K562 (cell line): Measurements from ENCODE around the gene TMSB10. TPM values are rescaled to one million over a fixed set of nuclear protein-coding genes. Genes with fewer than 3 reads are reported as not detected.

Experiments
- ADNP ChIP-seq: fragments of 200-800 bp; sonication (Bioruptor generic); IDR thresholded peaks from 2 replicates; pipeline ENCODE4 v1.6.1; 2016; ENCODE audit warnings: missing genetic modification characterization, missing compliant biosample characterization
- CBX1 ChIP-seq: sonication (generic); IDR thresholded peaks from 2 replicates; pipeline ENCODE4 v1.6.1; 2016; ENCODE audit warnings: antibody characterized with exemption, low read depth, mild to moderate bottlenecking
- GTF3C2 ChIP-seq: IDR thresholded peaks from 3 replicates; pipeline ENCODE4 v1.6.1; 2011; ENCODE audit warnings: borderline replicate concordance, mild to moderate bottlenecking, moderate library complexity; ENCODE audit not compliant: insufficient read length; ENCODE audit errors: extremely low read depth
- HMG20B ChIP-seq: fragments of 250-450 bp; sonication (Bioruptor Pico); IDR thresholded peaks from 2 replicates; pipeline ENCODE4 v1.5.0; 2021; ENCODE audit warnings: mild to moderate bottlenecking
- KLF10 ChIP-seq: fragments of 250-450 bp; sonication (Bioruptor Pico); IDR thresholded peaks from 2 replicates; pipeline ENCODE4 v1.6.1; 2021; ENCODE audit warnings: matching md5 sums
- MAX ChIP-seq: sonication (generic); formaldehyde crosslinking; IDR thresholded peaks from 2 replicates; pipeline ENCODE4 v1.9.0; 2022; ENCODE audit warnings: mild to moderate bottlenecking, missing genetic modification reagents
- MCM2 ChIP-seq: fragments of 450-650 bp; IDR thresholded peaks from 2 replicates; pipeline ENCODE4 v1.6.1; 2017; ENCODE audit warnings: low read depth, mild to moderate bottlenecking
- MTA3 ChIP-seq: fragments of 450-650 bp; formaldehyde crosslinking; IDR thresholded peaks from 2 replicates; pipeline ENCODE4 v1.6.1; 2017; ENCODE audit warnings: mild to moderate bottlenecking, borderline replicate concordance
- NR2C1 ChIP-seq, 2 experiments: fragments of 450-650 bp; IDR thresholded peaks; 2 replicates each; pipeline ENCODE4 v1.6.1; 2017; ENCODE audit warnings: mild to moderate bottlenecking in 2 of 2, antibody characterized with exemption in 1 of 2, inconsistent platforms in 1 of 2, missing compliant biosample characterization in 1 of 2, missing genetic modification characterization in 1 of 2
- POLR2G ChIP-seq: fragments of 200-400 bp; formaldehyde crosslinking; IDR thresholded peaks from 2 replicates; pipeline ENCODE4 v1.6.1; 2017; ENCODE audit warnings: low read depth, mild to moderate bottlenecking, antibody characterized with exemption, low read length, moderate library complexity
- RBFOX2 ChIP-seq: fragments of 200-400 bp; formaldehyde crosslinking; IDR thresholded peaks from 2 replicates; pipeline ENCODE4 v1.6.1; 2017; ENCODE audit warnings: low read depth, mild to moderate bottlenecking, low read length, moderate library complexity
- SMAD3 ChIP-seq: fragments of 450-650 bp; formaldehyde crosslinking; conservative IDR thresholded peaks from 2 replicates; pipeline ENCODE4 v1.4.0; 2020; ENCODE audit warnings: mild to moderate bottlenecking
- SMARCE1 ChIP-seq: fragments of 450-650 bp; IDR thresholded peaks from 2 replicates; pipeline ENCODE4 v1.7.1; 2016; ENCODE audit warnings: mild to moderate bottlenecking
- TAF15 ChIP-seq: fragments of 200-400 bp; formaldehyde crosslinking; IDR thresholded peaks from 2 replicates; pipeline ENCODE4 v1.6.1; 2017; ENCODE audit warnings: mild to moderate bottlenecking, low read depth, low read length, moderate library complexity
- TAF9B ChIP-seq: fragments of 450-650 bp; IDR thresholded peaks from 2 replicates; pipeline ENCODE4 v1.6.1; 2018; ENCODE audit warnings: mild to moderate bottlenecking; ENCODE audit not compliant: partially characterized antibody
- TAL1 ChIP-seq: fragments of 450-650 bp; IDR thresholded peaks from 2 replicates; pipeline ENCODE4 v1.6.1; 2016; ENCODE audit warnings: mild to moderate bottlenecking
- TSC22D4 ChIP-seq: fragments of 450-650 bp; IDR thresholded peaks from 2 replicates; pipeline ENCODE4 v1.6.1; 2016; ENCODE audit warnings: missing genetic modification characterization, missing biosample characterization, control low read depth
- YY1 ChIP-seq, 3 experiments: IDR thresholded peaks; 2 replicates each; pipeline ENCODE4 v1.6.1; 2011; ENCODE audit warnings: low read length in 2 of 3, mild to moderate bottlenecking in 2 of 3, moderate library complexity in 2 of 3, borderline replicate concordance in 1 of 3, control low read depth in 1 of 3, low read depth in 1 of 3; ENCODE audit not compliant: insufficient read depth in 3 of 3, insufficient replicate concordance in 2 of 3, control insufficient read depth in 1 of 3, insufficient read length in 1 of 3; ENCODE audit errors: extremely low read depth in 1 of 3
- ZNF174 ChIP-seq: fragments of 250-450 bp; sonication (Bioruptor Pico); IDR thresholded peaks from 2 replicates; pipeline ENCODE4 v1.4.0; 2020; ENCODE audit warnings: mild to moderate bottlenecking
- ZNF354B ChIP-seq: fragments of 250-450 bp; sonication (Bioruptor Pico); IDR thresholded peaks from 2 replicates; pipeline ENCODE4 v1.4.0; 2020
- ZNF384 ChIP-seq: IDR thresholded peaks from 2 replicates; pipeline ENCODE4 v1.6.1; 2012; ENCODE audit warnings: low read depth, low read length, improper control_type of control experiment
- ZNF431 ChIP-seq: sonication (generic); formaldehyde crosslinking; IDR thresholded peaks from 2 replicates; pipeline ENCODE4 v1.8.0; 2022; ENCODE audit warnings: mild to moderate bottlenecking, missing genetic modification reagents
- ZNF507 ChIP-seq: conservative IDR thresholded peaks from 2 replicates; pipeline ENCODE4 v1.6.1; 2017; ENCODE audit warnings: missing genetic modification characterization, missing compliant biosample characterization
- ZNF589 ChIP-seq: fragments of 200-800 bp; sonication (Bioruptor generic); IDR thresholded peaks from 2 replicates; pipeline ENCODE4 v1.6.1; 2016; ENCODE audit warnings: low read depth, missing genetic modification characterization, missing compliant biosample characterization
- ZNF717 ChIP-seq: fragments of 250-450 bp; sonication (Bioruptor Pico); IDR thresholded peaks from 2 replicates; pipeline ENCODE4 v1.5.0; 2021
- polyA plus RNA-seq, 8 experiments: library from polyadenylated mRNA; depleted of rRNA in 4 of 8; stranded (reverse) in 5 of 8; unstranded in 3 of 8; fragments of >200 nt; fragmentation: Nextera tagmentation in 2 of 8; fragmentation: Illumina TruSeq in 1 of 8; extraction: Ambion mirVana in 2 of 8; extraction: Trizol in 1 of 8; gene quantifications; 2 replicates each; pipeline versions ENCODE4 v1.2.1 to v1.2.3, GENCODE V29; 2011 to 2014; ENCODE audit warnings: inconsistent platforms in 1 of 8, missing spikeins in 1 of 8
- total RNA-seq, 7 experiments: library from RNA; depleted of rRNA in 6 of 7; stranded (reverse); fragments of >200 nt in 6 of 7; fragmentation: Illumina TruSeq in 2 of 7; extraction: Trizol in 2 of 7; gene quantifications; 2 replicates each; pipeline versions ENCODE4 v1.2.1 to v1.2.3, GENCODE V29; 2011 to 2021; ENCODE audit warnings: low replicate concordance in 1 of 7

TMSB10 gene
- total and polyA plus RNA-seq, 9 of the 15 experiments (the other 6 are each of a cell fraction or from before 2014, with no cell fraction given) = 382 to 2,226 (median 959) TPM

- peak; percentile 70 for TF ChIP-seq ZNF589
- no peak for TF ChIP-seq TSC22D4 (tag)
- peak in 1 of 3 experiments; percentile 36 for TF ChIP-seq YY1 (IDR thresholded peaks at IDR 0.05; ENCODE audit: borderline replicate concordance in 1 of 3, control insufficient read depth in 1 of 3, extremely low read depth in 1 of 3, insufficient read depth in 3 of 3, insufficient read length in 1 of 3, insufficient replicate concordance in 2 of 3, low read depth in 1 of 3, low read length in 2 of 3)
- no peak for TF ChIP-seq GTF3C2
- no peak for TF ChIP-seq ZNF507 (tag)
- TF ChIP-seq KLF10 (CRISPR knock-in tag) = no peak
- 0 out of 2 replicates have a peak, but pooled peaks have one; percentile 13 for TF ChIP-seq ZNF384
- peak; percentile 51; the same call in 1 of the 2 replicates for TF ChIP-seq RBFOX2
- TF ChIP-seq TAF9B = peak; percentile 44
- TF ChIP-seq CBX1 = no peak
- TF ChIP-seq TAF15 = no peak
- TF ChIP-seq ZNF717 = no peak
- peak; percentile 77 for TF ChIP-seq SMARCE1
- no peak for TF ChIP-seq MCM2
- TF ChIP-seq POLR2G = no peak
- TF ChIP-seq ZNF174 (CRISPR knock-in tag) = no peak
- TF ChIP-seq ZNF354B (CRISPR knock-in tag) = no peak
- TF ChIP-seq MTA3 = 0 out of 2 replicates have a peak, but pooled peaks have one; percentile 20
- no peak for TF ChIP-seq TAL1
- no peak for TF ChIP-seq SMAD3
- TF ChIP-seq NR2C1 (IDR thresholded peaks at IDR 0.05) = no peak
- TF ChIP-seq NR2C1 (tag; IDR thresholded peaks at IDR 0.05) = peak; percentile 42; the same call in 1 of the 2 replicates
- no peak for TF ChIP-seq HMG20B
- TF ChIP-seq MAX (CRISPR knock-in tag) = no peak
- no peak for TF ChIP-seq ZNF431 (CRISPR knock-in tag)
- no peak for TF ChIP-seq ADNP
These were observed 14.6 kb downstream of the TMSB10 start (continued) for GRCh38 chr2:84919885-84920580.
